ENCODE measurements around the gene FZD1. TPM values are rescaled to one million over a fixed set of nuclear protein-coding genes. Genes with fewer than 3 reads are reported as not detected.
A peak's percentile ranks its signal among the peaks of the same experiment; 100 is the strongest.

The FZD1 gene
- total and polyA plus RNA-seq, 10 of the 15 experiments (the other 5 are each of a cell fraction or from before 2014, with no cell fraction given): 0.07 to 0.56 (median 0.18) TPM

GRCh38 chr7:91276909-91277308, 12.7 kb downstream of the FZD1 start (continued):
- no peak for TF ChIP-seq PAX5 (IDR thresholded peaks at IDR 0.05; ENCODE audit: borderline replicate concordance, low read depth, low read length)
- TF ChIP-seq BCLAF1 (IDR thresholded peaks at IDR 0.05): no peak
- TF ChIP-seq IKZF2 (IDR thresholded peaks at IDR 0.05): peak; percentile 9 to 55; a peak in 2 of 4 replicates
- no peak for TF ChIP-seq CHD4 (IDR thresholded peaks at IDR 0.05)
- TF ChIP-seq CEBPB (IDR thresholded peaks at IDR 0.05; ENCODE audit: borderline replicate concordance in 1 of 2, low read depth in 2 of 2, low read length in 2 of 2): no peak
- TF ChIP-seq JUNB (IDR thresholded peaks at IDR 0.05): 0 out of 2 replicates have a peak, but pooled peaks have one; percentile 7
- TF ChIP-seq RUNX3 (IDR thresholded peaks at IDR 0.05; ENCODE audit: low read length): peak; percentile 92
- TF ChIP-seq CHD2 (IDR thresholded peaks at IDR 0.05; ENCODE audit: borderline replicate concordance, low read depth, low read length): no peak
- TF ChIP-seq RAD21 (IDR thresholded peaks at IDR 0.05; ENCODE audit: insufficient read depth, low read depth, low read length): no peak
- TF ChIP-seq MTA2 (IDR thresholded peaks at IDR 0.05; ENCODE audit: low read depth): peak; percentile 87
- no peak for TF ChIP-seq JUND (IDR thresholded peaks at IDR 0.05; ENCODE audit: low read depth, low read length)
- TF ChIP-seq SUPT20H (IDR thresholded peaks at IDR 0.05; ENCODE audit: borderline replicate concordance, control insufficient read depth, low read depth, low read length): no peak
- TF ChIP-seq SIX5 (IDR thresholded peaks at IDR 0.05; ENCODE audit: low read depth, low read length, severe bottlenecking): no peak
